ENCODE measurements around the gene RPL7A. TPM values are rescaled to one million over a fixed set of nuclear protein-coding genes. Genes with fewer than 3 reads are reported as not detected.

Gene RPL7A
- polyA plus RNA-seq, 1 experiment = 2,708 TPM

- H3K4me3 ChIP-seq (ENCODE audit: low read depth, low read length) = no peak overlapping the region
- ChIA-PET POLR2A (no interaction called here), CTCF (interaction anchor here (0.9 kb wide), 1 partner anchor 85 kb away, joined by 9 read pairs; no protein-coding TSS in a partner anchor)
- DNase-seq (ENCODE audit: low read depth, low spot score) = no peak
- peaks cover 7% of the 10 kb centered on the region for H3K27me3 ChIP-seq (ENCODE audit: control insufficient read depth, insufficient read depth, low read length)
- H3K9me3 ChIP-seq (ENCODE audit: control insufficient read depth, insufficient read depth, low read length) = no peaks in the 10 kb centered on the region; the same call in 1 of the 2 replicates
- TF ChIP-seq CTCF (IDR thresholded peaks at IDR 0.05; ENCODE audit: low read depth, low read length) = no peak
- H3K27ac ChIP-seq (ENCODE audit: low read depth, low read length) = no peak overlapping the region
These were observed 52.3 kb downstream of the RPL7A start for GRCh38 chr9:133400292-133400691.

Small RNAs within 50 kb of the gene (small RNA-seq; reads per million reads assigned to genes)
- gene RF00019 (ENCODE audit: insufficient read length, low read depth) = not detected
- gene SNORD24 (ENCODE audit: insufficient read length, low read depth) = not detected
- gene SNORD36A (ENCODE audit: insufficient read length, low read depth) = not detected
- gene SNORD36B (ENCODE audit: insufficient read length, low read depth) = not detected
- not detected for gene SNORD36C (ENCODE audit: insufficient read length, low read depth)

Other genes with a start within 250 kb of the RPL7A start
- gene RALGDS, start 227.0 kb upstream of the RPL7A start, polyA plus RNA-seq (2011; rRNA removed) = 19.1 and 25.4 TPM in 2 replicates
- gene GBGT1, start 184.3 kb upstream of the RPL7A start, polyA plus RNA-seq (2011; rRNA removed) = 3.5 TPM in 2 replicates
- gene OBP2B, start 139.0 kb upstream of the RPL7A start, polyA plus RNA-seq (2011; rRNA removed) = not detected in 2 replicates
- not detected in 2 replicates for gene ABO, start 73.0 kb upstream of the RPL7A start, polyA plus RNA-seq (2011; rRNA removed)
- gene SURF6, start 12.0 kb upstream of the RPL7A start, polyA plus RNA-seq (2011; rRNA removed) = 6.2 and 8.5 TPM in 2 replicates
- gene MED22, start 87 bp upstream of the RPL7A start, polyA plus RNA-seq (2011; rRNA removed) = 14.1 and 20.2 TPM in 2 replicates
- 28.2 and 29.9 TPM in 2 replicates for gene SURF1, start 8.3 kb downstream of the RPL7A start, polyA plus RNA-seq (2011; rRNA removed)
- 9.9 and 11.4 TPM in 2 replicates for gene SURF2, start 8.3 kb downstream of the RPL7A start, polyA plus RNA-seq (2011; rRNA removed)
- gene SURF4, start 27.8 kb downstream of the RPL7A start, polyA plus RNA-seq (2011; rRNA removed) = 293 and 296 TPM in 2 replicates
- 0.95 and 1.4 TPM in 2 replicates for gene STKLD1, start 28.1 kb downstream of the RPL7A start, polyA plus RNA-seq (2011; rRNA removed)
- 19.4 and 21.0 TPM in 2 replicates for gene REXO4, start 69.8 kb downstream of the RPL7A start, polyA plus RNA-seq (2011; rRNA removed)
- 0.86 and 0.94 TPM in 2 replicates for gene ADAMTS13, start 74.1 kb downstream of the RPL7A start, polyA plus RNA-seq (2011; rRNA removed)
- gene CACFD1, start 111.8 kb downstream of the RPL7A start, polyA plus RNA-seq (2011; rRNA removed) = 9.2 and 10.3 TPM in 2 replicates
- 1.7 and 2.3 TPM in 2 replicates for gene SLC2A6, start 130.9 kb downstream of the RPL7A start, polyA plus RNA-seq (2011; rRNA removed)
- not detected in 2 replicates for gene MYMK, start 176.7 kb downstream of the RPL7A start, polyA plus RNA-seq (2011; rRNA removed)
- not detected in 2 replicates for gene ADAMTSL2, start 186.5 kb downstream of the RPL7A start, polyA plus RNA-seq (2011; rRNA removed)

Measured in AG04450 (cell line).